H1 (cell line): ENCODE measurements around the gene NANOS3.

Experiments used
- ASH2L ChIP-seq: fragments of 200-600, 300-600 bp; sonication (generic); IDR thresholded peaks from one replicate; pipeline ENCODE4 v1.7.1; 2017; ENCODE audit warnings: low read length
- EP300 ChIP-seq, 2 experiments: IDR thresholded peaks; 1 replicate in 1 of 2; 2 replicates in 1 of 2; pipeline ENCODE4 v1.6.1; 2011 to 2012; ENCODE audit warnings: low read depth in 2 of 2, low read length in 2 of 2, mild to moderate bottlenecking in 2 of 2, borderline replicate concordance in 1 of 2, inconsistent platforms in 1 of 2, moderate library complexity in 1 of 2
- EZH2 ChIP-seq: fragments of 200-600 bp; sonication (generic); IDR thresholded peaks from 2 replicates; pipeline ENCODE4 v1.7.1; 2012; ENCODE audit warnings: low read depth, mild to moderate bottlenecking, moderate library complexity, low read length, inconsistent platforms; ENCODE audit not compliant: severe bottlenecking
- POLR2A ChIP-seq, 2 experiments: IDR thresholded peaks; 1 replicate in 1 of 2; 2 replicates in 1 of 2; pipeline ENCODE4 v1.6.1; 2011; ENCODE audit warnings: low read depth in 2 of 2, low read length in 2 of 2, mild to moderate bottlenecking in 2 of 2; ENCODE audit errors: control extremely low read depth in 1 of 2
- TF ChIP-seq, protein P1 (sequence below), 3 experiments: IDR thresholded peaks; 1 replicate in 2 of 3; 2 replicates in 1 of 3; pipeline versions ENCODE4 v1.5.1 to v1.6.1; 2011; ENCODE audit warnings: low read length in 3 of 3, mild to moderate bottlenecking in 3 of 3, inconsistent platforms in 2 of 3, low read depth in 1 of 3, moderate library complexity in 1 of 3; ENCODE audit not compliant: insufficient read depth in 1 of 3; ENCODE audit errors: control extremely low read depth in 1 of 3

DNA sequence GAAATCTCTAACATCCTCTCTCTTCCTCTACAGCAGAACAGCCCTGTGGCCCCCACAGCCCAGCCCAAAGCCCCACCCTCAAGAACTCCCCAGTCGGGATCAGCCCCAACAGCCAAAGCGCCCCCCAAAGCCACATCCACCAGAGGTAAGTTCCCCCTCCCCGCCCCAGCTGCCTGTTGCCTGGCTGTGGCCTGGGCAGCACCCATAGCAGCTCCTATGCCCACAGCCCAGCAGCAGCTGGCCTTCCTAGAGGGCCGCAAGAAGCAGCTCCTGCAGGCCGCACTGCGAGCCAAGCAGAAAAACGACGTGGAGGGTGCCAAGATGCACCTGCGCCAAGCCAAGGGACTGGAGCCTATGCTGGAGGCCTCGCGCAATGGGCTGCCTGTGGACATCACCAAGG, 43.6 kb downstream of the NANOS3 start:
- TF ChIP-seq ASH2L (no peak), EP300 (IDR thresholded peaks at IDR 0.05; ENCODE audit: borderline replicate concordance in 1 of 2, low read depth in 2 of 2, low read length in 2 of 2) (no peak), POLR2A (IDR thresholded peaks at IDR 0.05; ENCODE audit: control extremely low read depth in 1 of 2, low read depth in 2 of 2, low read length in 2 of 2) (no peak), EZH2 (no peak)
- TF ChIP-seq, protein P1, sequence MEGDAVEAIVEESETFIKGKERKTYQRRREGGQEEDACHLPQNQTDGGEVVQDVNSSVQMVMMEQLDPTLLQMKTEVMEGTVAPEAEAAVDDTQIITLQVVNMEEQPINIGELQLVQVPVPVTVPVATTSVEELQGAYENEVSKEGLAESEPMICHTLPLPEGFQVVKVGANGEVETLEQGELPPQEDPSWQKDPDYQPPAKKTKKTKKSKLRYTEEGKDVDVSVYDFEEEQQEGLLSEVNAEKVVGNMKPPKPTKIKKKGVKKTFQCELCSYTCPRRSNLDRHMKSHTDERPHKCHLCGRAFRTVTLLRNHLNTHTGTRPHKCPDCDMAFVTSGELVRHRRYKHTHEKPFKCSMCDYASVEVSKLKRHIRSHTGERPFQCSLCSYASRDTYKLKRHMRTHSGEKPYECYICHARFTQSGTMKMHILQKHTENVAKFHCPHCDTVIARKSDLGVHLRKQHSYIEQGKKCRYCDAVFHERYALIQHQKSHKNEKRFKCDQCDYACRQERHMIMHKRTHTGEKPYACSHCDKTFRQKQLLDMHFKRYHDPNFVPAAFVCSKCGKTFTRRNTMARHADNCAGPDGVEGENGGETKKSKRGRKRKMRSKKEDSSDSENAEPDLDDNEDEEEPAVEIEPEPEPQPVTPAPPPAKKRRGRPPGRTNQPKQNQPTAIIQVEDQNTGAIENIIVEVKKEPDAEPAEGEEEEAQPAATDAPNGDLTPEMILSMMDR (IDR thresholded peaks at IDR 0.05; ENCODE audit: control extremely low read depth in 1 of 3, insufficient read depth in 1 of 3, low read depth in 1 of 3, low read length in 3 of 3), result no peak
